Kidney (tissue), 14 donors: Measurements from ENCODE around the gene GRAMD2B. TPM values are rescaled to one million over a fixed set of nuclear protein-coding genes. Genes with fewer than 3 reads are reported as not detected.

ENCODE experiments used
- DNase-seq, 5 donors: peaks; one replicate each; pipeline ENCODE4 v3.0.0-alpha.2; 2013 to 2020
- FAIRE-seq: peaks from 2 replicates; lab custom pipeline; 2012; peaks lifted over from hg19 to GRCh38; lab: Jason Lieb, UNC
- H3K27ac ChIP-seq, 2 donors: one replicate each; pipeline ENCODE4 v1.7.0; 2013; ENCODE audit warnings: low read depth in 2 of 2, low read length in 2 of 2, inconsistent platforms in 1 of 2
- H3K27me3 ChIP-seq: one replicate; pipeline ENCODE4 v1.7.1; 2013; ENCODE audit warnings: low read length, inconsistent platforms; ENCODE audit not compliant: control insufficient read depth, insufficient read depth
- H3K36me3 ChIP-seq, 3 donors: one replicate each; pipeline versions ENCODE4 v1.7.0 to v1.7.1; 2013; ENCODE audit warnings: low read length in 3 of 3, control low read depth in 1 of 3, inconsistent platforms in 1 of 3; ENCODE audit not compliant: insufficient read depth in 3 of 3, control insufficient read depth in 2 of 3
- H3K4me1 ChIP-seq, 3 donors: one replicate each; pipeline versions ENCODE4 v1.7.0 to v1.7.1; 2013; ENCODE audit warnings: low read length in 3 of 3, inconsistent platforms in 1 of 3, low read depth in 1 of 3; ENCODE audit not compliant: control insufficient read depth in 2 of 3, insufficient read depth in 2 of 3
- H3K4me3 ChIP-seq, 3 donors: one replicate each; pipeline versions ENCODE4 v1.7.0 to v1.8.1; 2013; ENCODE audit warnings: low read length in 3 of 3, control low read depth in 1 of 3, inconsistent platforms in 1 of 3
- H3K9ac ChIP-seq, 3 donors: one replicate each; pipeline versions ENCODE4 v1.7.0 to v1.7.1; 2013; ENCODE audit warnings: low read length in 3 of 3, control low read depth in 1 of 3, inconsistent platforms in 1 of 3
- H3K9me3 ChIP-seq, 3 donors: one replicate each; pipeline versions ENCODE4 v1.7.0 to v1.7.1; 2013; ENCODE audit warnings: low read length in 3 of 3, control low read depth in 1 of 3, inconsistent platforms in 1 of 3; ENCODE audit not compliant: control insufficient read depth in 2 of 3, insufficient read depth in 1 of 3
- CTCF ChIP-seq: IDR thresholded peaks from 3 replicates; pipeline ENCODE4 v1.5.1; 2012; ENCODE audit warnings: mild to moderate bottlenecking, moderate library complexity, borderline replicate concordance; ENCODE audit not compliant: insufficient read depth; ENCODE audit errors: extremely low read depth
- intact Hi-C: fragments of 100-400 bp; cut with DNase I; formaldehyde crosslinking; loops from one replicate; pipeline ENCODE4 v1.11.1; 2022
- polyA plus RNA-seq: library from polyadenylated mRNA; stranded (reverse); fragments of 350-450 nt; fragmentation: Illumina TruSeq; extraction: RNeasy Lipid Tissue Mini Kit (QIAGEN cat#74804); gene quantifications from one replicate; pipeline ENCODE4 v1.2.3, GENCODE V29; 2014; ENCODE audit warnings: low read depth, low replicate concordance; ENCODE audit not compliant: insufficient read depth
- total RNA-seq: library from RNA; stranded (reverse); fragmentation: NEBNext Ultra II Directional; extraction: Animal tissue kit (Norgen Biotek cat#: 25700); gene quantifications from one replicate; pipeline ENCODE4 v1.2.1, GENCODE V29; 2021
- donor health status: control.
- donor health status: control.
- donor health status: control.
- donor health status: control.
- donor health status: control.
- donor health status: DM: yes; HTN: yes; CAD: no.
- donor health status: Normal renal cell carcinoma (clear cell type).

The GRAMD2B gene
- total and polyA plus RNA-seq, 2 donors from 2014 or later: 18.4 to 38.5 TPM

- FAIRE-seq: no peak
- H3K27ac ChIP-seq: peak overlapping the region; percentile 18
- peaks cover 4 to 15% (median 10%) of the 10 kb centered on the region in 3 donors for H3K4me1 ChIP-seq
- no peaks in the 10 kb centered on the region for H3K9me3 ChIP-seq
- no peaks in the 10 kb centered on the region for H3K36me3 ChIP-seq
- intact Hi-C loops: no loop called here
- no peaks in the 10 kb centered on the region for H3K27me3 ChIP-seq
- no peak overlapping the region for H3K9ac ChIP-seq
- peak in 3 of 5 donors; percentile 30 to 70 (median 68) for DNase-seq
- TF ChIP-seq CTCF: no peak
- peak overlapping the region in 2 of 3 donors; percentile 6 to 28 for H3K4me3 ChIP-seq
Measured at GRCh38 chr5:126519637-126520592, 96.7 kb downstream of the GRAMD2B start.

GRCh38 chr5:126520593-126520953, 97.4 kb downstream of the GRAMD2B start:
- Histone ChIP-seq H3K27ac (no peak overlapping the region), H3K4me1 (peaks cover 4 to 14% (median 10%) of the 10 kb centered on the region in 3 donors), H3K27me3 (no peaks in the 10 kb centered on the region), H3K36me3 (no peaks in the 10 kb centered on the region), H3K9ac (no peak overlapping the region), H3K9me3 (no peaks in the 10 kb centered on the region), H3K4me3 (no peak overlapping the region)
- intact Hi-C loops: no loop called here
- FAIRE-seq: no peak
- DNase-seq: no peak
- TF ChIP-seq CTCF: no peak

GRCh38 chr5:126521130-126521529, 97.9 kb downstream of the GRAMD2B start:
- no peak for DNase-seq
- H3K9me3 ChIP-seq: no peaks in the 10 kb centered on the region
- no peak for TF ChIP-seq CTCF
- no peak overlapping the region for H3K9ac ChIP-seq
- no peak overlapping the region for H3K27ac ChIP-seq
- peaks cover 4 to 14% (median 10%) of the 10 kb centered on the region in 3 donors for H3K4me1 ChIP-seq
- intact Hi-C loops: no loop called here
- no peak overlapping the region for H3K4me3 ChIP-seq
- no peaks in the 10 kb centered on the region for H3K27me3 ChIP-seq
- no peak for FAIRE-seq
- no peaks in the 10 kb centered on the region for H3K36me3 ChIP-seq
